NB4 (cell line): ENCODE data around the gene CDHR2.

Experiments used
- DNase-seq: peaks from one replicate; pipeline ENCODE4 v3.0.0; 2010; ENCODE audit warnings: low read depth
- H3K4me3 ChIP-seq: one replicate; pipeline ENCODE4 v1.5.1; 2011; ENCODE audit warnings: mild to moderate bottlenecking, low read depth, low read length, moderate library complexity
- CTCF ChIP-seq: IDR thresholded peaks from one replicate; pipeline ENCODE4 v1.5.1; 2012; ENCODE audit warnings: low read depth, low read length
- MAX ChIP-seq: IDR thresholded peaks from 2 replicates; pipeline ENCODE4 v1.6.1; 2011; ENCODE audit warnings: low read depth, low read length
- MYC ChIP-seq: IDR thresholded peaks from 2 replicates; pipeline ENCODE4 v1.6.1; 2011; ENCODE audit warnings: low read depth, low read length
- POLR2A ChIP-seq: IDR thresholded peaks from 2 replicates; pipeline ENCODE4 v1.6.1; 2011; ENCODE audit warnings: mild to moderate bottlenecking; ENCODE audit not compliant: insufficient read length; ENCODE audit errors: extremely low read depth

The CDHR2 gene

GRCh38 chr5:176603091-176603490 lies 53.9 kb downstream of the CDHR2 start:
- no peak for TF ChIP-seq CTCF
- TF ChIP-seq POLR2A = no peak
- TF ChIP-seq MYC = no peak
- no peak for TF ChIP-seq MAX
- DNase-seq = no peak

GRCh38 chr5:176606032-176606431 lies 56.9 kb downstream of the CDHR2 start:
- TF ChIP-seq MYC (no peak), POLR2A (no peak), MAX (no peak), CTCF (no peak)
- H3K4me3 ChIP-seq = no peak overlapping the region
- DNase-seq = no peak

More at GRCh38 chr5:176603091-176603490, 53.9 kb downstream of the CDHR2 start:
- no peak overlapping the region for H3K4me3 ChIP-seq

- no peak overlapping the region for H3K4me3 ChIP-seq
- TF ChIP-seq MYC = no peak
- no peak for TF ChIP-seq CTCF
- no peak for TF ChIP-seq MAX
- no peak for TF ChIP-seq POLR2A
- DNase-seq = no peak
These were observed 57.7 kb downstream of the CDHR2 start for GRCh38 chr5:176606875-176607274.

- no peak overlapping the region for H3K4me3 ChIP-seq
- TF ChIP-seq POLR2A = no peak
These were observed 59.1 kb downstream of the CDHR2 start for GRCh38 chr5:176608142-176608705.

GRCh38 chr5:176608937-176609723 lies 60.0 kb downstream of the CDHR2 start:
- TF ChIP-seq MYC = no peak
- DNase-seq = no peak
- no peak overlapping the region for H3K4me3 ChIP-seq

More at GRCh38 chr5:176608142-176608705, 59.1 kb downstream of the CDHR2 start:
- no peak for DNase-seq

GRCh38 chr5:176609724-176610434 lies 60.7 kb downstream of the CDHR2 start, which contains the start of gene GPRIN1:
Gene GPRIN1, minus strand, starts transcription at chr5:176610156. Its CDS starts 10,322 bp downstream, at chr5:176599834.
- TF ChIP-seq MYC (no peak), MAX (no peak), POLR2A (no peak)
- peak; percentile 57 for DNase-seq
- no peak within 1 kb of the TSS for H3K4me3 ChIP-seq

- H3K4me3 ChIP-seq = no peak overlapping the region
- TF ChIP-seq POLR2A (no peak), MYC (no peak), MAX (no peak), CTCF (no peak)
- DNase-seq = no peak
These were observed 61.3 kb downstream of the CDHR2 start for GRCh38 chr5:176610435-176610773.
